Ovary (tissue), 3 donors: ENCODE results near the gene CDH23.

Source experiments
- EP300 ChIP-seq: sonication (generic); formaldehyde crosslinking; IDR thresholded peaks from one replicate; pipeline ENCODE4 v1.6.1; 2017; ENCODE audit warnings: antibody characterized with exemption
- TF ChIP-seq, protein P1 (sequence below), 3 donors: fragments of 450-650 bp in 2 of 3; fragments of 200-600 bp in 1 of 3; IDR thresholded peaks; one replicate each; pipeline versions ENCODE4 v1.5.1 to v1.8.0; 2016 to 2022; ENCODE audit warnings: antibody characterized with exemption in 3 of 3, mild to moderate bottlenecking in 1 of 3
- donor health status: DM: no; HTN: no; CAD: no.

DNA sequence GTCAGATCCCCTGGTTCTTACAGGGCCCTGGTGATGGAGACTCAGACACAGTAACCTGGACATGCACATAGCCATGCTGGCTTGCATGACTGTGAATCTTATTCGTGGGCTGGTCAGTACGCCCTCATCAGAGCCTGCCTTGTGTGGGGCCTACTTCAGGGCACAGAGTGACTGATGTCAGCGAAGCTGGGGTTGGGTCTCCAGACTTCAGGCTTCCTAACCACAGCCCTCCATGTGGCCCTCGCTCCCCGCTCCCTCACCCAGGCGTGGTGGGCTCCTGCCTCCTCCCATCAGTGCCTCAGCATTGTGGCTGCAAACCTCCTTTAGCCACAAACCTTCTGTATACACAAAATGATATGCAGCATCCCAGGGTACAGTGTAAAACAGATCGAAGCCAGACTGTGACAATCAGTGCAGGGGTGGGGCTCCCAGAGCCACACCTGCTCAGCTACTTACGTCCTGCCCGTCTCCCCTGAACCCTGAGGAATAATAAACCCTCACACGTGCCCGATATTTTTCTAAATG lies 329.9 kb downstream of the CDH23 start:
- TF ChIP-seq EP300, result no peak
- TF ChIP-seq, protein P1, sequence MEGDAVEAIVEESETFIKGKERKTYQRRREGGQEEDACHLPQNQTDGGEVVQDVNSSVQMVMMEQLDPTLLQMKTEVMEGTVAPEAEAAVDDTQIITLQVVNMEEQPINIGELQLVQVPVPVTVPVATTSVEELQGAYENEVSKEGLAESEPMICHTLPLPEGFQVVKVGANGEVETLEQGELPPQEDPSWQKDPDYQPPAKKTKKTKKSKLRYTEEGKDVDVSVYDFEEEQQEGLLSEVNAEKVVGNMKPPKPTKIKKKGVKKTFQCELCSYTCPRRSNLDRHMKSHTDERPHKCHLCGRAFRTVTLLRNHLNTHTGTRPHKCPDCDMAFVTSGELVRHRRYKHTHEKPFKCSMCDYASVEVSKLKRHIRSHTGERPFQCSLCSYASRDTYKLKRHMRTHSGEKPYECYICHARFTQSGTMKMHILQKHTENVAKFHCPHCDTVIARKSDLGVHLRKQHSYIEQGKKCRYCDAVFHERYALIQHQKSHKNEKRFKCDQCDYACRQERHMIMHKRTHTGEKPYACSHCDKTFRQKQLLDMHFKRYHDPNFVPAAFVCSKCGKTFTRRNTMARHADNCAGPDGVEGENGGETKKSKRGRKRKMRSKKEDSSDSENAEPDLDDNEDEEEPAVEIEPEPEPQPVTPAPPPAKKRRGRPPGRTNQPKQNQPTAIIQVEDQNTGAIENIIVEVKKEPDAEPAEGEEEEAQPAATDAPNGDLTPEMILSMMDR (IDR thresholded peaks at IDR 0.05), result no peak
